Thyroid gland (tissue), 4 donors: ENCODE measurements around the gene REV3L. TPM values are rescaled to one million over a fixed set of nuclear protein-coding genes. Genes with fewer than 3 reads are reported as not detected.

Experiments used
- DNase-seq, 2 donors: peaks; one replicate each; pipeline ENCODE4 v3.0.0-alpha.2; 2019
- H3K27ac ChIP-seq, 3 donors: fragments of 200-600 bp; sonication (generic); 1 replicate in 2 of 3; 2 replicates in 1 of 3; pipeline ENCODE4 v1.5.1; 2016 to 2019; ENCODE audit warnings: mild to moderate bottlenecking in 1 of 3, moderate library complexity in 1 of 3
- H3K27me3 ChIP-seq: fragments of 200-600 bp; sonication (generic); one replicate; pipeline ENCODE4 v1.5.1; 2019
- H3K36me3 ChIP-seq, 2 donors: fragments of 200-600 bp; sonication (generic); one replicate each; pipeline ENCODE4 v1.5.1; 2016 to 2019
- H3K4me1 ChIP-seq, 2 donors: fragments of 200-600 bp; sonication (generic); one replicate each; pipeline ENCODE4 v1.5.1; 2017 to 2019
- H3K4me3 ChIP-seq, 3 donors: fragments of 200-600 bp; sonication (generic); replicated peaks in 1 of 3; 1 replicate in 2 of 3; 2 replicates in 1 of 3; pipeline ENCODE4 v1.5.1; 2016; ENCODE audit warnings: mild to moderate bottlenecking in 1 of 3
- H3K9me3 ChIP-seq: fragments of 200-600 bp; sonication (generic); one replicate; pipeline ENCODE4 v1.5.1; 2017
- POLR2A ChIP-seq, 2 donors: fragments of 450-650 bp; IDR thresholded peaks; one replicate each; pipeline ENCODE4 v1.6.1; 2017; ENCODE audit warnings: antibody characterized with exemption in 2 of 2, mild to moderate bottlenecking in 2 of 2, moderate library complexity in 1 of 2
- WGBS, 2 donors: methylation state at CpG; one replicate each; pipeline ENCODE4 v1.1.5; 2017; 5-methylcytosine and 5-hydroxymethylcytosine counted together
- intact Hi-C: fragments of 100-400 bp; cut with DNase I; formaldehyde crosslinking; loops from one replicate; pipeline ENCODE4 v1.15.1; 2023
- total RNA-seq, 4 donors: library from RNA; depleted of rRNA; stranded (reverse); fragments of >200 nt; gene quantifications; one replicate each; pipeline ENCODE4 v1.2.3, GENCODE V29; 2016
- TF ChIP-seq, protein P1 (sequence below), 6 experiments: fragments of 200-600 bp in 3 of 6; fragments of 450-650 bp in 3 of 6; sonication (generic) in 3 of 6; IDR thresholded peaks; one replicate each; pipeline ENCODE4 v1.5.1; 2016 to 2019; ENCODE audit warnings: antibody characterized with exemption in 6 of 6, mild to moderate bottlenecking in 2 of 6, inconsistent platforms in 1 of 6, moderate library complexity in 1 of 6

The REV3L gene
- total RNA-seq, 4 donors from 2014 or later, result 38.2 to 73.5 (median 60.0) TPM

DNA sequence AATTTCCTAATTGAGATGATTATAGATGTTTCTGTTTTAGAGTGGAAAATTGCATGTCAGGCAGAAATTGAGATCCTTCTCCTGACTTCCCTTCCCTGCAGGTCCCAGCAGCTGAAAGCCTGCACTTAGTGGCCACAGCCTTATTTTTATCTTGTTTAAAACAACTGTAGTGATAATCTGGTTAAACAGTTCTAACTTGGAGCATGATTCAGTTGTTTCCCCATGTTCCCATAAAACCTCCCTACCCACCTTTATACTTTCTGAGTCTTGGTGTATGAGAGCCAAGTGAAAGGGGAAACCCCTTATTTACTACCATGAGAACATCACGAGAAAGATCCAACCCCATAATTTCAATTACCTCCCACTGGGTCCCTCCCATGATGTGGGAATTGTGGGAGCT is 200.5 kb downstream of the REV3L start:
- H3K4me3 ChIP-seq, result no peak overlapping the region
- no peak for DNase-seq
- H3K4me1 ChIP-seq, result no peaks in the 10 kb centered on the region
- intact Hi-C loops, result no loop called here
- no peaks in the 10 kb centered on the region for H3K9me3 ChIP-seq
- WGBS, 2 donors, result 96 to 100% methylated on average over 1 of the region's 1 CpG
- peaks cover 0 to 3% of the 10 kb centered on the region in 2 donors for H3K36me3 ChIP-seq
- H3K27ac ChIP-seq, result no peak overlapping the region
- H3K27me3 ChIP-seq, result no peaks in the 10 kb centered on the region
- no peak for TF ChIP-seq POLR2A (IDR thresholded peaks at IDR 0.05)
- TF ChIP-seq, protein P1, sequence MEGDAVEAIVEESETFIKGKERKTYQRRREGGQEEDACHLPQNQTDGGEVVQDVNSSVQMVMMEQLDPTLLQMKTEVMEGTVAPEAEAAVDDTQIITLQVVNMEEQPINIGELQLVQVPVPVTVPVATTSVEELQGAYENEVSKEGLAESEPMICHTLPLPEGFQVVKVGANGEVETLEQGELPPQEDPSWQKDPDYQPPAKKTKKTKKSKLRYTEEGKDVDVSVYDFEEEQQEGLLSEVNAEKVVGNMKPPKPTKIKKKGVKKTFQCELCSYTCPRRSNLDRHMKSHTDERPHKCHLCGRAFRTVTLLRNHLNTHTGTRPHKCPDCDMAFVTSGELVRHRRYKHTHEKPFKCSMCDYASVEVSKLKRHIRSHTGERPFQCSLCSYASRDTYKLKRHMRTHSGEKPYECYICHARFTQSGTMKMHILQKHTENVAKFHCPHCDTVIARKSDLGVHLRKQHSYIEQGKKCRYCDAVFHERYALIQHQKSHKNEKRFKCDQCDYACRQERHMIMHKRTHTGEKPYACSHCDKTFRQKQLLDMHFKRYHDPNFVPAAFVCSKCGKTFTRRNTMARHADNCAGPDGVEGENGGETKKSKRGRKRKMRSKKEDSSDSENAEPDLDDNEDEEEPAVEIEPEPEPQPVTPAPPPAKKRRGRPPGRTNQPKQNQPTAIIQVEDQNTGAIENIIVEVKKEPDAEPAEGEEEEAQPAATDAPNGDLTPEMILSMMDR (IDR thresholded peaks at IDR 0.05), result no peak

DNA sequence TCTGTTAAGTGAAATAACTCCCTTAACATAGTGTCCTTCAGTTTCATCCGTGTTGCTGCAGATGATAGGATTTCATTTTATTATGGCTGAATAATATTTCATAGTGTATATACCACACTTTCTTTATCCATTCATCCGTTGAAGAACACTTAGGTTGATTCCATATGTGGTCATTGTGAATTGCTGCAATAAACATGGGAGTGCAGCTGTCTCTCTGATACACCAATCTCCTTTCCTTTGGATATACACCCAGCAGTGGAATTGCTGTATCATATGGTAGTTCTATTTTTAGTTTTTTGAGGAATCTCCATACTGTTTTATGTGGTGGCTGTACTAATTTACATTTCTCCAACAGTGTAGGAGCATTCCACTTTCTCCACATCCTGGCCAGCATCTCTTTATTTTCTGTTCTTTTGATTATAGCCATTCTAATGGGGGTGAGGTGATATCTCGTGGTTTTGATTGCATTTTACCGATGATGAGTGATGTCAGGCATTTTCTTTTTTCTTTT is 202.5 kb downstream of the REV3L start:
- no peaks in the 10 kb centered on the region for H3K9me3 ChIP-seq
- no peaks in the 10 kb centered on the region for H3K4me1 ChIP-seq
- no peak overlapping the region for H3K27ac ChIP-seq
- no peak for DNase-seq
- H3K4me3 ChIP-seq, result no peak overlapping the region
- no peak for TF ChIP-seq POLR2A (IDR thresholded peaks at IDR 0.05)
- TF ChIP-seq, protein P1 (IDR thresholded peaks at IDR 0.05), result no peak
- WGBS, 2 donors, result 98 to 99% methylated on average over 4 of the region's 4 CpGs
- no peaks in the 10 kb centered on the region for H3K27me3 ChIP-seq
- H3K36me3 ChIP-seq, result peaks cover 0 to 6% of the 10 kb centered on the region in 2 donors
- intact Hi-C loops, result no loop called here

DNA sequence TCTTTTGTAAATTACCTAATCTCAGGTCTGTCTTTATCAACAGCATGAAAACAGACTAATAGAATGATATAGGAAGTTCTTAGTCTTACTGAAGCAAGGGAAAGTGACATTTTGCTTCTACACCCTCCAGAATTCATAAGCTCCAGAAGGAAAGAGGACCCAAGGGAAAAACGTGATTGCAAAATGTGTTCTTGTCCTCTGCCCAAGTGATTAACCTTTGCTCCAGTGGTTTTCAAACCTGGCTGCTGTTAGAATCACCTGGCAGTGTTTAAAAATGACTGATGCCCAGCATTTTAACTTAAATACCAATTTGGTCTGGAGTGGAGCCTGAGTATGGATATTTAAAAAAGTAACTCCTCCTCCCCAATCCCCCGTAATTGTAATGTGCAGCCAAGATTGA is 204.3 kb downstream of the REV3L start:
- TF ChIP-seq, protein P1 (IDR thresholded peaks at IDR 0.05), result no peak
- no peak for TF ChIP-seq POLR2A (IDR thresholded peaks at IDR 0.05)
- Histone ChIP-seq H3K9me3 (no peaks in the 10 kb centered on the region), H3K4me3 (no peak overlapping the region), H3K36me3 (peaks cover 6 to 16% of the 10 kb centered on the region in 2 donors), H3K27me3 (no peaks in the 10 kb centered on the region), H3K4me1 (no peaks in the 10 kb centered on the region), H3K27ac (no peak overlapping the region)
- DNase-seq, result no peak
- WGBS, 2 donors, result 89% methylated on average over 2 of the region's 2 CpGs
- intact Hi-C loops, result no loop called here

DNA sequence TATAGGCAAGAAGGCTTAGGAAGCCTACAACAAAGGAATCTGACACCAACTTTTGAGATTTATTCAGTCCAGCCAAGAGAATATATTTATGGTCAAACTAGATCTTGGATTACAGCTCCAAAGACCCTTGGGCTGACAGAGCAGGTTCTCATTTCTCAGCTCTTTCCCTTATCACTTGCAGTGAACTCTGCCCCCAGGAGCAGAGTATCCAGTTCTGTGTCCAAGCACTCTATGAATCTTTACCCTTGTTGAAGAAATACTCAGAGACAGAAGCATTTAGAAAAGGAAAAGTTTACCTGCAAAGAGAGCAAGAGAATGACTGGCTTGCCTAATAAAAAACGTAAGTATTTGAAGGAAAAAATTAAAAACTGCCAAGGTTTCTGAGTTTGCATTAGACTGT is 205.2 kb downstream of the REV3L start:
- Histone ChIP-seq H3K4me1 (no peaks in the 10 kb centered on the region), H3K9me3 (no peaks in the 10 kb centered on the region), H3K27me3 (no peaks in the 10 kb centered on the region), H3K36me3 (peaks cover 6 to 19% of the 10 kb centered on the region in 2 donors), H3K27ac (no peak overlapping the region), H3K4me3 (no peak overlapping the region)
- no peak for TF ChIP-seq POLR2A (IDR thresholded peaks at IDR 0.05)
- TF ChIP-seq, protein P1 (IDR thresholded peaks at IDR 0.05), result no peak
- DNase-seq, result no peak
- intact Hi-C loops, result no loop called here
- WGBS, 2 donors, result 92 to 95% methylated on average over 1 of the region's 1 CpG

DNA sequence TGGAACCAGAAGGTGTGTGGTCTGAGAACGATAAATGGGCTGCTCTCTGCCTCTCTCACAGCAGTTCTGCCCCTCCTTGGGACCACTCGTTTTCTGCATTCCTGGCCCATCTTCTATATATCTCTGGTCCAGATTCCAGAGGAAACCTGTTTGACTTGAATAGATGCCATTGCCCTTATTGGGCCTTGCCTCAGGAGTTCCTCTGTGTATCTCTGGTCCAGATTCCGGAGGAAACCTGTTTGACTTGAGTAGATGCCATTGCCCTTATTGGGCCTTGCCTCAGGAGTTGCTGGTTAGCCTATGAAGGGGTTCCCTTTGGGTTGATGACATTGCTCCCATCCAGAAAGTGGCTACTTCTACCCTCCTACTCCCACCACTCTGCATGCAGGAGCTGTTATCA is 206.3 kb downstream of the REV3L start:
- no peaks in the 10 kb centered on the region for H3K27me3 ChIP-seq
- no peaks in the 10 kb centered on the region for H3K4me1 ChIP-seq
- no peak overlapping the region for H3K4me3 ChIP-seq
- no peaks in the 10 kb centered on the region for H3K9me3 ChIP-seq
- H3K27ac ChIP-seq, result no peak overlapping the region
- WGBS, 2 donors, result 90 to 91% methylated on average over 3 of the region's 3 CpGs
- TF ChIP-seq POLR2A (IDR thresholded peaks at IDR 0.05), result no peak
- TF ChIP-seq, protein P1 (IDR thresholded peaks at IDR 0.05), result no peak
- H3K36me3 ChIP-seq, result peaks cover 6 to 19% of the 10 kb centered on the region in 2 donors
- DNase-seq, result no peak
- intact Hi-C loops, result no loop called here
